Upper lobe of left lung (tissue), 6 donors: ENCODE measurements around the gene DIAPH2. TPM values are rescaled to one million over a fixed set of nuclear protein-coding genes. Genes with fewer than 3 reads are reported as not detected.

ENCODE experiments used
- ATAC-seq, 2 donors: fragments of 200-7000 bp; cut with Tn5 transposase; one replicate each; pipeline ENCODE4 v1.9.1; 2022; ENCODE audit warnings: mild to moderate bottlenecking in 2 of 2, moderate library complexity in 2 of 2; ENCODE audit not compliant: low FRiP score in 2 of 2
- DNase-seq, 2 donors: peaks; one replicate each; pipeline ENCODE4 v3.0.0-alpha.2; 2019 to 2020
- H3K27ac ChIP-seq, 4 donors: fragments of 200-600 bp; sonication (generic); one replicate each; pipeline ENCODE4 v1.5.1; 2016 to 2019
- H3K27me3 ChIP-seq, 4 donors: fragments of 200-600 bp; sonication (generic); one replicate each; pipeline ENCODE4 v1.5.1; 2017 to 2019
- H3K36me3 ChIP-seq, 4 donors: fragments of 200-600 bp; sonication (generic); one replicate each; pipeline ENCODE4 v1.5.1; 2016 to 2019
- H3K4me1 ChIP-seq, 4 donors: fragments of 200-600 bp; sonication (generic); one replicate each; pipeline ENCODE4 v1.5.1; 2018 to 2019
- H3K4me3 ChIP-seq, 4 donors: fragments of 200-600 bp; sonication (generic); one replicate each; pipeline ENCODE4 v1.5.1; 2017 to 2019; ENCODE audit warnings: mild to moderate bottlenecking in 2 of 4, moderate library complexity in 1 of 4
- H3K9me3 ChIP-seq, 4 donors: fragments of 200-600 bp; sonication (generic); one replicate each; pipeline ENCODE4 v1.5.1; 2018 to 2019
- CTCF ChIP-seq, 6 experiments: fragments of 450-650 bp in 4 of 6; fragments of 200-600 bp in 2 of 6; sonication (generic) in 2 of 6; IDR thresholded peaks; one replicate each; pipeline ENCODE4 v1.5.1; 2016 to 2019; ENCODE audit warnings: antibody characterized with exemption in 6 of 6
- EP300 ChIP-seq, 4 donors: sonication (generic); formaldehyde crosslinking; IDR thresholded peaks; one replicate each; pipeline ENCODE4 v1.5.1; 2017; ENCODE audit warnings: antibody characterized with exemption in 4 of 4, control low read depth in 2 of 4
- POLR2A ChIP-seq, 4 donors: fragments of 450-650 bp; IDR thresholded peaks; one replicate each; pipeline ENCODE4 v1.5.1; 2016 to 2017; ENCODE audit warnings: antibody characterized with exemption in 4 of 4, mild to moderate bottlenecking in 2 of 4
- POLR2AphosphoS5 ChIP-seq, 2 donors: sonication (generic); formaldehyde crosslinking; IDR thresholded peaks; one replicate each; pipeline ENCODE4 v1.5.1; 2017; ENCODE audit warnings: antibody characterized with exemption in 2 of 2
- WGBS, 2 donors: methylation state at CpG; one replicate each; pipeline ENCODE4 v1.1.5; 2017 to 2018; 5-methylcytosine and 5-hydroxymethylcytosine counted together
- total RNA-seq, 6 donors: library from RNA; depleted of rRNA in 4 of 6; stranded (reverse); fragments of >200 nt in 4 of 6; gene quantifications; one replicate each; pipeline versions ENCODE4 v1.1.0 to v1.2.1, GENCODE V29; 2016 to 2021
- donor health status: DM: no; HTN: no; CAD: no; lungs with moderate emphysema.
- donor health status: DM: no; HTN: yes; CAD: no; lungs with severe emphysema.

DIAPH2 gene
- total RNA-seq, 6 donors from 2014 or later: 22.5 to 107 (median 44.1) TPM

GRCh38 chrX:96719161-96719875 lies 34.7 kb downstream of the DIAPH2 start:
- WGBS, 2 donors: 86 to 95% methylated on average over 5 of the region's 5 CpGs
- ATAC-seq (no peak), DNase-seq (no peak)
- Histone ChIP-seq H3K4me3 (no peak overlapping the region), H3K4me1 (no peaks in the 10 kb centered on the region), H3K27ac (no peak overlapping the region), H3K9me3 (no peaks in the 10 kb centered on the region), H3K27me3 (no peaks in the 10 kb centered on the region), H3K36me3 (no peaks in the 10 kb centered on the region)
- TF ChIP-seq EP300 (IDR thresholded peaks at IDR 0.05): no peak
- TF ChIP-seq POLR2A (IDR thresholded peaks at IDR 0.05): no peak
- no peak for TF ChIP-seq POLR2AphosphoS5 (IDR thresholded peaks at IDR 0.05)
- TF ChIP-seq CTCF (IDR thresholded peaks at IDR 0.05): no peak

- no peak for ATAC-seq
- Histone ChIP-seq H3K9me3 (no peaks in the 10 kb centered on the region), H3K27ac (no peak overlapping the region), H3K36me3 (no peaks in the 10 kb centered on the region), H3K4me1 (no peaks in the 10 kb centered on the region), H3K27me3 (no peaks in the 10 kb centered on the region), H3K4me3 (no peak overlapping the region)
- TF ChIP-seq POLR2A (IDR thresholded peaks at IDR 0.05) (no peak), EP300 (IDR thresholded peaks at IDR 0.05) (no peak), POLR2AphosphoS5 (IDR thresholded peaks at IDR 0.05) (no peak), CTCF (IDR thresholded peaks at IDR 0.05) (no peak)
- DNase-seq: no peak
These were observed 36.7 kb downstream of the DIAPH2 start for GRCh38 chrX:96721354-96721753.

- DNase-seq (no peak), ATAC-seq (no peak)
- no peaks in the 10 kb centered on the region for H3K36me3 ChIP-seq
- 62 to 74% methylated on average over 2 of the region's 2 CpGs for WGBS, 2 donors
- no peak overlapping the region for H3K4me3 ChIP-seq
- no peaks in the 10 kb centered on the region for H3K27me3 ChIP-seq
- no peak for TF ChIP-seq POLR2A (IDR thresholded peaks at IDR 0.05)
- TF ChIP-seq CTCF (IDR thresholded peaks at IDR 0.05): no peak
- TF ChIP-seq EP300 (IDR thresholded peaks at IDR 0.05): no peak
- TF ChIP-seq POLR2AphosphoS5 (IDR thresholded peaks at IDR 0.05): no peak
- no peaks in the 10 kb centered on the region for H3K4me1 ChIP-seq
- no peak overlapping the region for H3K27ac ChIP-seq
- H3K9me3 ChIP-seq: no peaks in the 10 kb centered on the region
These were observed 38.1 kb downstream of the DIAPH2 start for GRCh38 chrX:96722781-96723180.

- H3K36me3 ChIP-seq: no peaks in the 10 kb centered on the region
- TF ChIP-seq CTCF (IDR thresholded peaks at IDR 0.05): no peak
- TF ChIP-seq POLR2A (IDR thresholded peaks at IDR 0.05): no peak
- no peak for TF ChIP-seq POLR2AphosphoS5 (IDR thresholded peaks at IDR 0.05)
- TF ChIP-seq EP300 (IDR thresholded peaks at IDR 0.05): no peak
- no peak overlapping the region for H3K27ac ChIP-seq
- no peaks in the 10 kb centered on the region for H3K4me1 ChIP-seq
- no peaks in the 10 kb centered on the region for H3K9me3 ChIP-seq
- DNase-seq: no peak
- no peak for ATAC-seq
- 52 to 70% methylated on average over 1 of the region's 1 CpG for WGBS, 2 donors
- no peak overlapping the region for H3K4me3 ChIP-seq
- no peaks in the 10 kb centered on the region for H3K27me3 ChIP-seq
These were observed 44.4 kb downstream of the DIAPH2 start for GRCh38 chrX:96729053-96729452.
